Left ventricle myocardium superior (tissue), 1 donor: ENCODE data around the gene CAAP1. TPM values are rescaled to one million over a fixed set of nuclear protein-coding genes. Genes with fewer than 3 reads are reported as not detected.
"Not testable (repeated sequence)": the region's sequence is repeated elsewhere in the genome, so short reads cannot be mapped to it uniquely, and the experiment has no call there.

Source experiments
- ATAC-seq: fragments of 200-7000 bp; cut with Tn5 transposase; one replicate; pipeline ENCODE4 v1.9.1; 2020; ENCODE audit warnings: mild to moderate bottlenecking, moderate library complexity
- DNase-seq: peaks from one replicate; pipeline ENCODE4 v3.0.0-alpha.2; 2020
- intact Hi-C: fragments of 100-400 bp; cut with micrococcal nuclease; formaldehyde crosslinking; loops from one replicate; pipeline ENCODE4 v1.11.0; 2022
- total RNA-seq: library from RNA; stranded (reverse); fragmentation: NEBNext Ultra II Directional; extraction: Animal tissue kit (Norgen Biotek cat#: 25700); gene quantifications from one replicate; pipeline ENCODE4 v1.2.1, GENCODE V29; 2021
- donor health status: DM: no; HTN: yes; CAD: no; lungs with severe emphysema.

Gene CAAP1
- total RNA-seq, 1 donor from 2014 or later: 6.2 TPM

- ATAC-seq: no peak
Observed at GRCh38 chr9:26863074-26863473, 29.5 kb downstream of the CAAP1 start.

DNA sequence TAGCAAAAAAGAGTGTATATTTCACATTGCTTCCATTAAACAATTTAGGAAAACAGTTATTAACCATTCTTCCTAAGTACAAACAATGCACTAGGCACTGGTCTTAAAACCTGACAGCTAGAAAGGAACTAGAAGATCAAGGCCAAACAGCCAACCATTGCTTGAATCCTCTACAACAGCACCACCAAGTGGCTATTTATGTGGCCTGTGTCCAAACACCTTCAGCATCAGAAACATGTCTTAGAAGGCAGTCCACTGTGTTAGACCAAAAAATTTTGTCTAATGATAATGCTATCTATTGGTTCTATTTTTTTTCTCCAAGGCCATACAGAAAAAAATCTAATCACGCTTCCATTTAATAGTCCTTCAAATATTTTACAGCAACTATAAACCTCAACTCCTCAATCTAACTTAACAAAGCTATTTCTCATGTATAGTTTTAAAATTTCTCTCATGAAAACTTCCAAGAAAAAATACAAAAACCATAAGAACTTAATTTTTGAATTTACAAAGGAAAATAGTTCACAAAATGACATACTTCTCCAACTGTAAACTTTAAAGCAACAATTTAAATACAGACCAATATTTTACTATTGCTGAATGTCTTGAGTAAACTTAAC, 36.1 kb downstream of the CAAP1 start:
- ATAC-seq (no peak), DNase-seq (no peak)
- intact Hi-C loops: no loop called here

More at GRCh38 chr9:26863074-26863473, 29.5 kb downstream of the CAAP1 start:
- DNase-seq: no peak
- intact Hi-C loops: no loop called here

GRCh38 chr9:26850995-26851394, 41.6 kb downstream of the CAAP1 start:
- DNase-seq: no peak

DNA sequence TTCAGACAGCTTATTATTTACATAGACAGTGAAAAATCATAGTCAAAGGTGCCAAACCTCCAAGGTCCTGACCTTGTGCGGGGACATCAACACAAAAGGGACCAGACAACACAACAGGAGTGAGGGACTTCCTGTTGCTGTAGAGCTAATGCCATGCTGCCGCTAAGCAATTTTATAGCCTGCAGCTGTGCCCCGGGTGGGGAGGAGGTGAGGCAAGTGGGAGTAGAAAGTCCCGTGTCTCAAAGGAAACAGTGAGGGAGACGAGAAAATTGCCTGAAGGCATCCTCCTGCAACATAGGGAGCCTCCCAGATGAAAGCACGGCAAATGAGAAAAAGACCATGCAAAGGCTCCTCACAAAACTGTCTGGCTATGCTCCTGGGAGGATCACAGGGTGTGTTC, 58.8 kb downstream of the CAAP1 start:
- intact Hi-C loops: no loop called here
- DNase-seq (no peak), ATAC-seq (no peak)

More at GRCh38 chr9:26850995-26851394, 41.6 kb downstream of the CAAP1 start:
- intact Hi-C loops: no loop called here
- ATAC-seq: no peak

DNA sequence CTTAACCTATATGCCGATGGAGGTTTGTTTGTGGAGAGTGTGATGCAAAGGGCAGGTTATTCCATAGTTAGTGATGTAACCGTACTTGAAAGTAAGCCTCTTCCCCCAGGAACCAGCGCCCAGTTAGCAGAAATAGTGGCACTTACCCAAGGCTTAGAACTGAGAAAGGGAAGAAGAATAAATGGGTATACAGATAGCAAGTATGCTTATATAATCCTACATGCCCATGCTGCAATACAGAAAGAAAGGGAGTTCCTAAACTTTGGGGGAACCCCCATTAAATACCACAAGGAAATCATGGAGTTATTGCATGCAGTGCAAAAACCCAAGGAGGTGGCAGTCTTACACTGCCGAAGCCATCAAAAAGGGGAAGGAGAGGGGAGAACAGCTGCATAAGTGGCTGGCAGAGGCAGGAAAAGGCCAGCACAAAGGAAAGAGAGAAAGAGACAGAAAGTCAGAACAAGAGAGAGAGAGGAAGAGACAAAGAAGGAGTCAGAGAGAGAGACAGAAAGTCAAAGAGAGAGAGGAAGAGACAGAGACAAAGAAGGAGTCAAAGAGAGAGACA, 64.1 kb downstream of the CAAP1 start:
- ATAC-seq, intact Hi-C loops, DNase-seq: not testable (repeated sequence)

GRCh38 chr9:26814799-26815198, 77.8 kb downstream of the CAAP1 start:
- DNase-seq (no peak), ATAC-seq (no peak)
- intact Hi-C loops: no loop called here

DNA sequence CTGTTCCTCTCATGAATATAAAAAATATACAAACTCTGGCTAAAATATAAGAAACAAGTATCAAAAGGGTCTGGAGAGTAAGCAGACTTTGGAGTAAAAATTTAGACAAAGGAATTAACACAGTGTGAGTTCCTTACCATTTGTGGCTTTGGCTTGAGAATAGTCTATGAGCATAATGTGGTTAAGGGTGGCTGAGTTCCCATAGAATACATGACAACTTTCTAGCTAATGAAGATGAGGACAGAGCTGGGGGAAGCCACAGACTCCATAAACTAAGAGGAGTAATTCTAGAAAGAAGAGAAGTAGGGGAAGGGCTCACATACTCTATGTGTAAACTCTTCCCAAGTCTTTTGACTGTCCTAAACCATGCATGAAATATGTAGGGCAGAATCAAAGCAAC, 79.4 kb downstream of the CAAP1 start:
- no peak for DNase-seq
- ATAC-seq: no peak
- intact Hi-C loops: no loop called here

DNA sequence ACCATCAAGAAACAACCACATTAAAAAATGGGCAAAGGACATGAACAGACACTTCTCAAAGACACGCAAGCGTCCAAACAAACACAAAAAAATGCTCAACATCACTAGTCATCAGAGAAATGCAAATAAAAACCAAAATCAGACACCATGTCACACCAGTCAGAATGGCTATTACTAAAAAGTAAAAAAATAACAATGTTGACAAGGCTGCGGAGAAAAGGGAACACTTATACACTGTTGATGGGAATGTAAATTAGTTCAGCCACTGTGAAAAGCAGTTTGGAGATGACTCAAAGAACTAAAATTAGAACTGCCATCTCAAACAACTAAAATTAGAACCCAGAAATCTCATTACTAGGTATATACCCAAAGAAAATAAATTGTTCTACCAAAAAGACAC, 80.4 kb downstream of the CAAP1 start:
- intact Hi-C loops: no loop called here
- DNase-seq (no peak), ATAC-seq (no peak)

DNA sequence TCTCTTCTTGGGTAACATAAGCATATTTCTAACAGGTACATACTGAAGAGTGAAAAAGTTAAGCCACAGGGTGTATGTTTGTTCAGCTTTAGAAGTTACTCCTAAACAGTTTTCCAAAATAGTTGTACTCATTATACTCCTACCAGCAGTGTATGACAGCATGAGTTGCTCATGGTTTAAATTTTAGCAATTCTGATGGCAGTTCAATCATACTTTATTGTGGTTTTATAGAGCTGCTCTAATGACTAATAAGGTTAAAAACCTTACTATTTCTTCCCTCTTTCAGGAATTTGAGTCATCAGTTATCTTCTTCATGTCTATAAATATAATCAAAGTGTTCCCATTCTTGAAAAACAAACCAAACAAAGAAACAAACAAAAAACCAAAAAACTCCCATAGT, 81.5 kb downstream of the CAAP1 start:
- DNase-seq: no peak
- intact Hi-C loops: no loop called here
- no peak for ATAC-seq

DNA sequence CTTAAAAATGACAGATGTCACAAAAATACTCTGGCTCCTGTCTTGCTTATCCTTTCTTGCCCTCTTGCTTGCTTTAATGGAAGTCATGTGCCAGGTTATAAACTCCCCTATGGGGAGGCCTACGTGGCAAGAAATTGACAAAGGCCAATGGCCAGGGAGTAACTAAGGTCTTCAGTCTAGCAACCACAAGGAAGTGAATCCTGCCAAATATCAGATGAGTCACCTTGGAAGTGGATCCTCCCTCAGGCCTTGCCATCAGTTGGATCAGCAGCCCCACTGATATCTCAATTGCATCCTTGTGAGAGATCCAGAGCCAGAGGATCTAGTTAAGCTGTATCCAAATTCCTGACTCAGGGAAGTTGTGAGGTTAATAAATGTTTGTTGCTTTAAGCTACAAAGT, 82.8 kb downstream of the CAAP1 start:
- intact Hi-C loops: no loop called here
- no peak for ATAC-seq

DNA sequence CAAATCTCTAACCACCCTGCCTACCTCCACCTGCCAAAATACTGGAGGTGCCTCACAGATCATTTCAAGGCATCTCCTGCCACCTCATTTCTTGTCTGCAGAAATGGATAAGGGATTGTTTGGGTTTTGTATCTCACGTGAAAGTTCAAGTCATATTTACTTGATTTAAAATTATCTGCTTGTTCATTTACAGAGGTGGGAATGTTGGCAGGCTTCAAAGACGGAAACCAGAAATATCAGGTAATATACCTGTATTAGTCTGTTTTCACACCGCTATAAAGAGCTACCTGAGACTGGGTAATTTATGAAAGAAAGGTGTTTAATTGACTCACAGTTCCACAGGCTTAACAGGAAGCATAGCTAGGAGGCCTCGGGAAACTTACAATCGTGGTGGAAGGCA, 85.4 kb downstream of the CAAP1 start:
- DNase-seq (no peak), ATAC-seq (no peak)
- intact Hi-C loops: no loop called here

More for the DNA sequence above, 82.8 kb downstream of the CAAP1 start:
- no peak for DNase-seq

DNA sequence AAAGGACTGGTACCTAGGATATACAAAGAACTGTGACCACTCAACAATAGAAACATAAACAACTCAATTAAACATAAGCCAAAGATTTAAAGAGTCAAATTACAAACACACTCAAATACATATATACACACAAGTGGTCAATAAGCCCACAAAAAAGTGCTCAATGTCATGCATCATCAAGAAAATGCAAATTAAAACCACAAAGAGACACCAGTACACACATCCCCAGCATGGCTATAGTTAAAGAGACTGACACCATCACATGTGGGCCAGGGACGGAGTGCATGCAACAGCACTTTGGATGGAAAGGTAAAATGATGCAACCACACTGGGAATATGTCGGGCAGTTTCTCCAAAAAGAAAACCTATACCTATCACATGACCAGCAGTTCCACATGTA, 89.7 kb downstream of the CAAP1 start:
- intact Hi-C loops: no loop called here
- DNase-seq: no peak
- no peak for ATAC-seq

GRCh38 chr9:26801772-26802171, 90.8 kb downstream of the CAAP1 start:
- intact Hi-C loops: no loop called here
- ATAC-seq (no peak), DNase-seq (no peak)

- intact Hi-C loops: no loop called here
- no peak for DNase-seq
- ATAC-seq: no peak
Observed at GRCh38 chr9:26800322-26800721, 92.3 kb downstream of the CAAP1 start.

- ATAC-seq (no peak), DNase-seq (no peak)
- intact Hi-C loops: no loop called here
Observed at GRCh38 chr9:26791274-26791673, 101.3 kb downstream of the CAAP1 start.

Other genes starting within 250 kb of the CAAP1 start
- gene PLAA, start 54.4 kb upstream of the CAAP1 start, total RNA-seq: 33.8 TPM
- gene IFT74, start 63.6 kb upstream of the CAAP1 start, total RNA-seq: 9.2 TPM
- not detected for gene LRRC19, start 112.9 kb upstream of the CAAP1 start, total RNA-seq
- gene TEK, start 216.4 kb upstream of the CAAP1 start, total RNA-seq: 22.2 TPM